ENCODE data around the gene UFM1.

The UFM1 gene

DNA sequence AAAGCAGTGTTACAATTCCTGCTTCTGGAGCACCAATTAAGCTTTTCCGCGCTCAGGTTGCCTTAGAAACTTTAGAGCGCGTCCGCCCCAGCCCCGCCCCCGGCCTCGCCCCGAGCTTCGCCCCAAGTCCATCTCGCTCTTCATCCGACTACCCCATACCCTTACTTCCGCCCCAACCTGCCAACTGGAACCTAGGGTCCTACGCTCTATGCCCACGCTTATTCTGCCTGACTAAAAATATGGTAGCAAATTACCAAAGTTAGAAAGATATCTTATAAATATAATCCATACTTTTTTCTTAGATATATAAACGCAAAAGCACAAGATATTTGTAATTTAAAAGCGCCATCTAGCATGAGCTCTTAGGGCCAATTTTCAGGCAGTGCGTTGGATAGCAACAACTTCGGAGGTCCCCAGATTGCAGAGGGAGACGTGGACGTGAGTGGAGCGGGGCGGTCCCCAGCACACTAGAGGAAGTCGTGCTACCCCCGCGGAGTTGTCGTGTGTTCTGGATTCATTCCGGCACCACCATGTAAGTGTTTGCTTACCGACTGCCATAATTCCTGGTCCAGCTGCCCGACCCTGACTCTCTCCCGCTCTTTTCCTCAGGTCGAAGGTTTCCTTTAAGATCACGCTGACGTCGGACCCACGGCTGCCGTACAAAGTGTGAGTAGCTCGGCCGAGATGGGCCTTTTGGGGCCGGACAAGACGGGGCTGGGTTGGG is at the start of gene UFM1:
TSS of gene UFM1 (plus strand) at position 462 of the 724 bp plus-strand sequence. CDS start at position 531, 69 bp downstream.
- Histone ChIP-seq H3K4me3 (ENCODE audit: low read length, poor library complexity, severe bottlenecking) (peak within 1 kb of the TSS; percentile 96), H3K9me3 (ENCODE audit: insufficient read depth, low read depth, low read length) (no peaks in the 10 kb centered on the region)
- TF ChIP-seq EZH2phosphoT487 (IDR thresholded peaks at IDR 0.05; ENCODE audit: borderline replicate concordance) = no peak
- TF ChIP-seq, protein P1, sequence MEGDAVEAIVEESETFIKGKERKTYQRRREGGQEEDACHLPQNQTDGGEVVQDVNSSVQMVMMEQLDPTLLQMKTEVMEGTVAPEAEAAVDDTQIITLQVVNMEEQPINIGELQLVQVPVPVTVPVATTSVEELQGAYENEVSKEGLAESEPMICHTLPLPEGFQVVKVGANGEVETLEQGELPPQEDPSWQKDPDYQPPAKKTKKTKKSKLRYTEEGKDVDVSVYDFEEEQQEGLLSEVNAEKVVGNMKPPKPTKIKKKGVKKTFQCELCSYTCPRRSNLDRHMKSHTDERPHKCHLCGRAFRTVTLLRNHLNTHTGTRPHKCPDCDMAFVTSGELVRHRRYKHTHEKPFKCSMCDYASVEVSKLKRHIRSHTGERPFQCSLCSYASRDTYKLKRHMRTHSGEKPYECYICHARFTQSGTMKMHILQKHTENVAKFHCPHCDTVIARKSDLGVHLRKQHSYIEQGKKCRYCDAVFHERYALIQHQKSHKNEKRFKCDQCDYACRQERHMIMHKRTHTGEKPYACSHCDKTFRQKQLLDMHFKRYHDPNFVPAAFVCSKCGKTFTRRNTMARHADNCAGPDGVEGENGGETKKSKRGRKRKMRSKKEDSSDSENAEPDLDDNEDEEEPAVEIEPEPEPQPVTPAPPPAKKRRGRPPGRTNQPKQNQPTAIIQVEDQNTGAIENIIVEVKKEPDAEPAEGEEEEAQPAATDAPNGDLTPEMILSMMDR (conservative IDR thresholded peaks at IDR 0.05; ENCODE audit: low read length) = no peak

DNA sequence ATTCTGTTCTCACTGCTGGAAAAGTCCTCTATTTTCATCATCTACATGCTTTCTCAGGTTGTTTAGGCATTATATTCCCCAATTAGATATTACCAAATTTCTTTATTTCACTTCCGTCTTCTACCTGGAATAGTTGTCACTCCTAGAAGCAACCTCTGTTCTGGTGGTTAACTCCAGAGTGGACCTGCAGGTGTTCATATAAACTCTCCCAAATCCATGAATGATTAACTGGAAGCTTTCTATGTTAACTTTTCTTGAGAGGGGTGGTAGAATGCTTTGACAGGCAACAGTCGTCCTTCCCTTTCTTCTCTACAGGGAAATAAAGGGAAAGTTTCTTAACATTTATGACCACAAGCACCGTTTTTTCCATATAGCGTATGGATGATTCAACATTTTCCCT is 48.4 kb upstream of the UFM1 start:
- no peaks in the 10 kb centered on the region for H3K9me2 ChIP-seq (replicated peaks; ENCODE audit: low read depth, low read length)
- no peak for TF ChIP-seq EZH2phosphoT487 (IDR thresholded peaks at IDR 0.05; ENCODE audit: borderline replicate concordance)
- TF ChIP-seq, protein P1 (conservative IDR thresholded peaks at IDR 0.05; ENCODE audit: low read length) = no peak
- no peaks in the 10 kb centered on the region for H3F3A ChIP-seq (ENCODE audit: low read depth)
- H3K36me3 ChIP-seq (ENCODE audit: insufficient read depth, low read length) = no peaks in the 10 kb centered on the region
- no peaks in the 10 kb centered on the region for H3K9me3 ChIP-seq (ENCODE audit: insufficient read depth, low read depth, low read length)
- no peak overlapping the region for H3K9ac ChIP-seq (ENCODE audit: low read depth, low read length, poor library complexity, severe bottlenecking)
- H2AFZ ChIP-seq (ENCODE audit: low read length) = no peak overlapping the region
- no peaks in the 10 kb centered on the region for H3K27me3 ChIP-seq (ENCODE audit: insufficient read depth, low read length, poor library complexity, severe bottlenecking)
- H3K79me2 ChIP-seq (ENCODE audit: insufficient read depth, low read length) = no peaks in the 10 kb centered on the region
- no peak overlapping the region for H3K4me2 ChIP-seq (ENCODE audit: low read depth, low read length, poor library complexity, severe bottlenecking)
- H4K20me1 ChIP-seq (ENCODE audit: insufficient read depth, low read length, poor library complexity, severe bottlenecking) = no peaks in the 10 kb centered on the region
- H3K4me1 ChIP-seq (ENCODE audit: insufficient read depth, low read length, poor library complexity, severe bottlenecking) = no peaks in the 10 kb centered on the region
- no peak overlapping the region for H3K4me3 ChIP-seq (ENCODE audit: low read length, poor library complexity, severe bottlenecking)

More for the DNA sequence above, at the start of gene UFM1:
- H3K79me2 ChIP-seq (ENCODE audit: insufficient read depth, low read length) = peaks cover 39% of the 10 kb centered on the region
- H3K4me1 ChIP-seq (ENCODE audit: insufficient read depth, low read length, poor library complexity, severe bottlenecking) = peaks cover 31% of the 10 kb centered on the region
- no peaks in the 10 kb centered on the region for H3K9me2 ChIP-seq (replicated peaks; ENCODE audit: low read depth, low read length)
- H3K36me3 ChIP-seq (ENCODE audit: insufficient read depth, low read length) = 0 out of 2 replicates have a peak, but pooled peaks cover 3% of the 10 kb centered on the region
- peak within 1 kb of the TSS; percentile 89 for H3K9ac ChIP-seq (ENCODE audit: low read depth, low read length, poor library complexity, severe bottlenecking)
- peak within 1 kb of the TSS; percentile 97 for H2AFZ ChIP-seq (ENCODE audit: low read length)
- H4K20me1 ChIP-seq (ENCODE audit: insufficient read depth, low read length, poor library complexity, severe bottlenecking) = peaks cover 30% of the 10 kb centered on the region
- no peaks in the 10 kb centered on the region for H3K27me3 ChIP-seq (ENCODE audit: insufficient read depth, low read length, poor library complexity, severe bottlenecking)
- H3F3A ChIP-seq (ENCODE audit: low read depth) = no peaks in the 10 kb centered on the region
- peak within 1 kb of the TSS; percentile 85 for H3K4me2 ChIP-seq (ENCODE audit: low read depth, low read length, poor library complexity, severe bottlenecking)

DNA sequence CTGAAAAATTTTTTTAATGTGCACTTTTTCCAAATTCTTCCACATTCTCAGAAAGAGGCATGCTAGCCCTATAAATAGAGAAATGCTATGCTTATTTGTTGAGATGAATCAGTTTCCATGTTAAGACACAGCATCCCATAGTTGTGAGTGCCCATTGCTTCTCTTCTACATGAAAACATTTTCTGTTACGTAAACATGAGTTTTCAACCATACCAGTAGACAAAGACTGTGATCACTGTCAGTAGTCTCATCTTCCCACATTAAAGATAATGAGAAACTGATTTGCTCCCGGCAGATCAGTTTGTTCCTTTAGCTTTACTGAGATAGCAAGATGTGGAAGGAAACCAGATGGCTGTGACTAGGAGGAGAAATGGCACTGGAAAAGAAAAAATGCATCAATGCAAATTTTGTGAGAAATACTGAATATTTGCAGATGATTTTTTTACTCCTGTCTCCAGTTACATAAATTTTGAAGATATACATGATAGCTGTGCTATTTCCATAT is 45.8 kb upstream of the UFM1 start:
- Histone ChIP-seq H3K9me3 (ENCODE audit: insufficient read depth, low read depth, low read length) (no peaks in the 10 kb centered on the region), H3K4me2 (ENCODE audit: low read depth, low read length, poor library complexity, severe bottlenecking) (no peak overlapping the region), H3K9me2 (replicated peaks; ENCODE audit: low read depth, low read length) (no peaks in the 10 kb centered on the region), H3K27me3 (ENCODE audit: insufficient read depth, low read length, poor library complexity, severe bottlenecking) (no peaks in the 10 kb centered on the region), H3K36me3 (ENCODE audit: insufficient read depth, low read length) (no peaks in the 10 kb centered on the region), H3K4me3 (ENCODE audit: low read length, poor library complexity, severe bottlenecking) (no peak overlapping the region), H4K20me1 (ENCODE audit: insufficient read depth, low read length, poor library complexity, severe bottlenecking) (no peaks in the 10 kb centered on the region), H3K9ac (ENCODE audit: low read depth, low read length, poor library complexity, severe bottlenecking) (no peak overlapping the region), H2AFZ (ENCODE audit: low read length) (no peak overlapping the region), H3K79me2 (ENCODE audit: insufficient read depth, low read length) (no peaks in the 10 kb centered on the region), H3K4me1 (ENCODE audit: insufficient read depth, low read length, poor library complexity, severe bottlenecking) (no peaks in the 10 kb centered on the region), H3F3A (ENCODE audit: low read depth) (no peaks in the 10 kb centered on the region)
- TF ChIP-seq, protein P1 (conservative IDR thresholded peaks at IDR 0.05; ENCODE audit: low read length) = no peak
- TF ChIP-seq EZH2phosphoT487 (IDR thresholded peaks at IDR 0.05; ENCODE audit: borderline replicate concordance) = no peak

All from Loucy (cell line).